CD4-positive, alpha-beta T cell treated with Interleukin-21 for 1 hour (primary cell): ENCODE results near the gene CCDC18.

ENCODE experiments used
- DNase-seq: peaks from one replicate; pipeline ENCODE4 v3.0.0-alpha.2; 2020

CCDC18 gene

GRCh38 chr1:93321720-93322119, 141.2 kb downstream of the CCDC18 start:
- no peak for DNase-seq

GRCh38 chr1:93322349-93322748, 141.8 kb downstream of the CCDC18 start:
- DNase-seq = no peak

DNA sequence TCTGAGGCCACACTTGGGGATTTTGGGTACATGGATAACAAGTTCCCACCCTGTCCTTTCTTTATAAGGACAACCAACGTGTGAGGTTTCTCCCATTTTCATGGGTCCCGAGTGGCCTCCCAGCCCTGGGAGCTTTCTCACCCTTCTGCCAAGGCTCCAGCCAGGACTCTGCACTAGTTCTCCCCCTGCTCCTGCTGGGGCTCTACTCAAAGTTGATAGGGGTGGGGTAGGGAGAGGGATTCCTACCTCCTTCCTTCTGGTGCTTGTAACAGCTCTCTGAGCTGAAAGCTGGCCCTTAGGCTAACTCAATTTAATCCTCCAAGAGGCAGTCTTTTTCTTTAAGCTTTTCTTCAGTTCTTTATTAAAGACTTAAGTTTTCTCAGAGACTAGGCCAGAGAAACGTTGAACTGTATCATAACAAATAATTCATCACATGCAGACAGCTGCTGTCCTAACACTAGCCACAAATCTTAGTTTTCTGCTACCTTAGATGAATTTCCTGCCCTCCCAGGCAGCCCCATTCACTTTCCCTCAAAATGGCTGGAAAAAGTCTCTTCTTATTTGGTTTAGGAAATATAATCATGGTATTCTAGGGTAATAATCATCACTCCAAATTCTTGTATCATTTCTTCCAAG, 142.8 kb downstream of the CCDC18 start:
- DNase-seq = no peak

GRCh38 chr1:93324486-93325464, 144.3 kb downstream of the CCDC18 start:
- no peak for DNase-seq
